ENCODE measurements around the gene TAOK1. TPM values are rescaled to one million over a fixed set of nuclear protein-coding genes. Genes with fewer than 3 reads are reported as not detected.

Gene TAOK1
- total and polyA plus RNA-seq, 9 of the 15 experiments (the other 6 are each of a cell fraction or from before 2014, with no cell fraction given) = 3.2 to 33.1 (median 16.5) TPM

GRCh38 chr17:29593591-29594518, 203.7 kb downstream of the TAOK1 start (continued):
- no peak for TF ChIP-seq NRF1 (conservative IDR thresholded peaks at IDR 0.05 in 1 of 2, IDR thresholded peaks at IDR 0.05 in 1 of 2)
- peak; percentile 24 for TF ChIP-seq RBBP5 (IDR thresholded peaks at IDR 0.05; ENCODE audit: borderline replicate concordance, insufficient read depth, low read length, poor library complexity, severe bottlenecking)
- no peak for TF ChIP-seq BRF1 (IDR thresholded peaks at IDR 0.05; ENCODE audit: borderline replicate concordance, extremely low read depth, insufficient read length)
- no peak for TF ChIP-seq ZC3H4 (CRISPR knock-in tag; IDR thresholded peaks at IDR 0.05; ENCODE audit: borderline replicate concordance)
- TF ChIP-seq CTCFL (IDR thresholded peaks at IDR 0.05; ENCODE audit: borderline replicate concordance, insufficient read depth, low read depth, low read length, poor library complexity, severe bottlenecking) = peak; percentile 73
- TF ChIP-seq ZNF75A (CRISPR knock-in tag; IDR thresholded peaks at IDR 0.05) = no peak
- no peak for TF ChIP-seq HEY1 (CRISPR knock-in tag; IDR thresholded peaks at IDR 0.05; ENCODE audit: borderline replicate concordance)
- TF ChIP-seq MNT (conservative IDR thresholded peaks at IDR 0.05) = peak; percentile 54 to 65
- TF ChIP-seq PKNOX1 (IDR thresholded peaks at IDR 0.05) = no peak
- no peak for TF ChIP-seq BRF2 (IDR thresholded peaks at IDR 0.05; ENCODE audit: borderline replicate concordance, insufficient read depth, insufficient read length)
- TF ChIP-seq ETS2 (tag; IDR thresholded peaks at IDR 0.05; ENCODE audit: borderline replicate concordance, poor library complexity, severe bottlenecking) = no peak
- TF ChIP-seq MAFK (IDR thresholded peaks at IDR 0.05; ENCODE audit: low read length) = no peak
- peak; percentile 20; the same call in 1 of the 2 replicates for TF ChIP-seq PHF8 (IDR thresholded peaks at IDR 0.05; ENCODE audit: borderline replicate concordance, low read length)
- no peak for TF ChIP-seq CCNT2 (IDR thresholded peaks at IDR 0.05; ENCODE audit: borderline replicate concordance, extremely low read depth, insufficient read length, low read depth, low read length)
- TF ChIP-seq TGIF2 (CRISPR knock-in tag; IDR thresholded peaks at IDR 0.05) = no peak
- no peak for TF ChIP-seq ATF3 (IDR thresholded peaks at IDR 0.05)
- no peak for TF ChIP-seq ATF3 (CRISPR knock-in tag; conservative IDR thresholded peaks at IDR 0.05)

All from K562 (cell line).